ENCODE results near the gene PXYLP1.
A peak's percentile ranks its signal among the peaks of the same experiment; 100 is the strongest.

PXYLP1 gene

GRCh38 chr3:141277451-141277850 is 45.8 kb downstream of the PXYLP1 start:
- H3K27ac ChIP-seq (ENCODE audit: low read depth, low read length), result no peak overlapping the region
- H3K36me3 ChIP-seq (ENCODE audit: control insufficient read depth, low read length), result no peaks in the 10 kb centered on the region
- no peaks in the 10 kb centered on the region for H3K27me3 ChIP-seq (ENCODE audit: control insufficient read depth, low read length)
- no peaks in the 10 kb centered on the region for H3K9me2 ChIP-seq (replicated peaks; ENCODE audit: control insufficient read depth, low read length)
- H3K9me3 ChIP-seq (ENCODE audit: control insufficient read depth, insufficient read depth, low read length), result no peaks in the 10 kb centered on the region
- H3K4me3 ChIP-seq (ENCODE audit: low read length), result no peak overlapping the region
- H3K79me2 ChIP-seq (ENCODE audit: control insufficient read depth, low read length), result no peaks in the 10 kb centered on the region
- H3F3A ChIP-seq (ENCODE audit: control insufficient read depth, insufficient read depth), result no peaks in the 10 kb centered on the region
- TF ChIP-seq CTCF (IDR thresholded peaks at IDR 0.05; ENCODE audit: low read depth, low read length, poor library complexity, severe bottlenecking) (no peak), EZH2phosphoT487 (IDR thresholded peaks at IDR 0.05; ENCODE audit: borderline replicate concordance, low read length) (no peak)
- no peaks in the 10 kb centered on the region; the same call in 1 of the 2 replicates for H3K4me1 ChIP-seq (ENCODE audit: control insufficient read depth, low read length)
- H3K4me2 ChIP-seq (ENCODE audit: low read length), result no peak overlapping the region
- H4K20me1 ChIP-seq (ENCODE audit: control insufficient read depth, insufficient read depth, low read depth, low read length), result no peaks in the 10 kb centered on the region

- Histone ChIP-seq H3K4me3 (ENCODE audit: low read length) (no peak overlapping the region), H3K27ac (ENCODE audit: low read depth, low read length) (no peak overlapping the region), H3K4me2 (ENCODE audit: low read length) (no peak overlapping the region), H3K4me1 (ENCODE audit: control insufficient read depth, low read length) (no peaks in the 10 kb centered on the region; the same call in 1 of the 2 replicates), H3K9me3 (ENCODE audit: control insufficient read depth, insufficient read depth, low read length) (no peaks in the 10 kb centered on the region), H3K79me2 (ENCODE audit: control insufficient read depth, low read length) (no peaks in the 10 kb centered on the region), H3K9me2 (replicated peaks; ENCODE audit: control insufficient read depth, low read length) (no peaks in the 10 kb centered on the region), H3K36me3 (ENCODE audit: control insufficient read depth, low read length) (no peaks in the 10 kb centered on the region), H3F3A (ENCODE audit: control insufficient read depth, insufficient read depth) (no peaks in the 10 kb centered on the region), H3K27me3 (ENCODE audit: control insufficient read depth, low read length) (no peaks in the 10 kb centered on the region), H4K20me1 (ENCODE audit: control insufficient read depth, insufficient read depth, low read depth, low read length) (no peaks in the 10 kb centered on the region)
- TF ChIP-seq EZH2phosphoT487 (IDR thresholded peaks at IDR 0.05; ENCODE audit: borderline replicate concordance, low read length) (no peak), CTCF (IDR thresholded peaks at IDR 0.05; ENCODE audit: low read depth, low read length, poor library complexity, severe bottlenecking) (no peak)
Observed at GRCh38 chr3:141278196-141279076, 46.8 kb downstream of the PXYLP1 start.

- Histone ChIP-seq H3K4me2 (ENCODE audit: low read length) (no peak overlapping the region), H3F3A (ENCODE audit: control insufficient read depth, insufficient read depth) (no peaks in the 10 kb centered on the region), H3K9me2 (replicated peaks; ENCODE audit: control insufficient read depth, low read length) (no peaks in the 10 kb centered on the region), H3K4me3 (ENCODE audit: low read length) (no peak overlapping the region), H3K36me3 (ENCODE audit: control insufficient read depth, low read length) (no peaks in the 10 kb centered on the region), H3K4me1 (ENCODE audit: control insufficient read depth, low read length) (no peaks in the 10 kb centered on the region; the same call in 1 of the 2 replicates), H3K9me3 (ENCODE audit: control insufficient read depth, insufficient read depth, low read length) (no peaks in the 10 kb centered on the region), H3K27ac (ENCODE audit: low read depth, low read length) (no peak overlapping the region), H3K27me3 (ENCODE audit: control insufficient read depth, low read length) (no peaks in the 10 kb centered on the region), H3K79me2 (ENCODE audit: control insufficient read depth, low read length) (no peaks in the 10 kb centered on the region), H4K20me1 (ENCODE audit: control insufficient read depth, insufficient read depth, low read depth, low read length) (no peaks in the 10 kb centered on the region)
- no peak for TF ChIP-seq EZH2phosphoT487 (IDR thresholded peaks at IDR 0.05; ENCODE audit: borderline replicate concordance, low read length)
- TF ChIP-seq CTCF (IDR thresholded peaks at IDR 0.05; ENCODE audit: low read depth, low read length, poor library complexity, severe bottlenecking), result peak; percentile 74
Observed at GRCh38 chr3:141279077-141279967, 47.7 kb downstream of the PXYLP1 start.
